ENCODE results near the gene GDF11.

Gene GDF11

DNA sequence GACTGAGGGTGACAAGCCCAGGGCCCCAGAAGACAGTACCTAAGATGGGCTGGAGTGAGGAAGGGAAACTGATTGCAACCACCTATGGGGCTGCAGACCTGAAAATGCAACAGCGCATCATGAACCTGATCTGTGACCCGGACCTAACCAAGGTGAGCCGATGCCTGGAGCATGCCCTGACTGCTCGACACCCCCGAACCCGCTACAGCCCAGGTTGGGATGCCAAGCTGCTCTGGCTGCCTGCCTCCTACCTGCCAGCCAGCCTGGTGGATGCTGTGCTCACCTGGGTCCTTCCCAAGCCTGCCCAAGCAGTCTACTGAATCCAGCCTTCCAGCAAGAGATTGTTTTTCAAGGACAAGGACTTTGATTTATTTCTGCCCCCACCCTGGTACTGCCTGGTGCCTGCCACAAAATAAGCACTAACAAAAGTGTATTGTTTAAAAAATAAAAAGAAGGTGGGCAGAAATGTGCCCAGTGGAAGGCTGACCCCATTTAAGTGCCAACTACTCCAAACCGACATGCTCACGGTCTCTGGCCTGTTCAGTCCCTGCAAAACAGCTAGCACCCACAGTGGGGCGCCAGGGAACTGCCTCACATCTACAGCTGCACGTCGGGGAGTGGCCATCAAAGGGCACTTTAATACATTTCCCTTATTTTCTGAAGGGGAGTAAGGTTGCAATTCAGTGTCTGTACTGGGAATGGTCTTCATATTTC, 18.5 kb upstream of the GDF11 start:
- H3F3A ChIP-seq (ENCODE audit: insufficient read depth, low read length), result peaks cover 3% of the 10 kb centered on the region; the same call in 1 of the 2 replicates
- H3K4me1 ChIP-seq (ENCODE audit: insufficient read depth, low read length, severe bottlenecking), result peaks cover 37% of the 10 kb centered on the region
- H3K4me2 ChIP-seq (ENCODE audit: low read length), result no peak overlapping the region
- H3K9me2 ChIP-seq (ENCODE audit: low read depth, low read length), result no peaks in the 10 kb centered on the region
- no peak overlapping the region for H3K27ac ChIP-seq (ENCODE audit: low read depth, low read length, poor library complexity, severe bottlenecking)
- no peak overlapping the region for H3K9ac ChIP-seq (ENCODE audit: low read length)
- H2AFZ ChIP-seq (ENCODE audit: low read length), result no peak overlapping the region
- H3K36me3 ChIP-seq (ENCODE audit: insufficient read depth, low read length), result no peaks in the 10 kb centered on the region
- no peaks in the 10 kb centered on the region for H3K79me2 ChIP-seq (ENCODE audit: insufficient read depth, low read length)
- H4K20me1 ChIP-seq (ENCODE audit: insufficient read depth, low read length), result no peaks in the 10 kb centered on the region
- no peak overlapping the region for H3K4me3 ChIP-seq (ENCODE audit: low read depth, low read length, poor library complexity, severe bottlenecking)
- H3K27me3 ChIP-seq (ENCODE audit: insufficient read depth, low read length), result no peaks in the 10 kb centered on the region
- no peaks in the 10 kb centered on the region for H3K9me3 ChIP-seq (ENCODE audit: low read length)
- TF ChIP-seq, protein P1, sequence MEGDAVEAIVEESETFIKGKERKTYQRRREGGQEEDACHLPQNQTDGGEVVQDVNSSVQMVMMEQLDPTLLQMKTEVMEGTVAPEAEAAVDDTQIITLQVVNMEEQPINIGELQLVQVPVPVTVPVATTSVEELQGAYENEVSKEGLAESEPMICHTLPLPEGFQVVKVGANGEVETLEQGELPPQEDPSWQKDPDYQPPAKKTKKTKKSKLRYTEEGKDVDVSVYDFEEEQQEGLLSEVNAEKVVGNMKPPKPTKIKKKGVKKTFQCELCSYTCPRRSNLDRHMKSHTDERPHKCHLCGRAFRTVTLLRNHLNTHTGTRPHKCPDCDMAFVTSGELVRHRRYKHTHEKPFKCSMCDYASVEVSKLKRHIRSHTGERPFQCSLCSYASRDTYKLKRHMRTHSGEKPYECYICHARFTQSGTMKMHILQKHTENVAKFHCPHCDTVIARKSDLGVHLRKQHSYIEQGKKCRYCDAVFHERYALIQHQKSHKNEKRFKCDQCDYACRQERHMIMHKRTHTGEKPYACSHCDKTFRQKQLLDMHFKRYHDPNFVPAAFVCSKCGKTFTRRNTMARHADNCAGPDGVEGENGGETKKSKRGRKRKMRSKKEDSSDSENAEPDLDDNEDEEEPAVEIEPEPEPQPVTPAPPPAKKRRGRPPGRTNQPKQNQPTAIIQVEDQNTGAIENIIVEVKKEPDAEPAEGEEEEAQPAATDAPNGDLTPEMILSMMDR (IDR thresholded peaks at IDR 0.05; ENCODE audit: low read length), result peak; percentile 84
- no peak for TF ChIP-seq EZH2 (IDR thresholded peaks at IDR 0.05; ENCODE audit: borderline replicate concordance, low read length)

DNA sequence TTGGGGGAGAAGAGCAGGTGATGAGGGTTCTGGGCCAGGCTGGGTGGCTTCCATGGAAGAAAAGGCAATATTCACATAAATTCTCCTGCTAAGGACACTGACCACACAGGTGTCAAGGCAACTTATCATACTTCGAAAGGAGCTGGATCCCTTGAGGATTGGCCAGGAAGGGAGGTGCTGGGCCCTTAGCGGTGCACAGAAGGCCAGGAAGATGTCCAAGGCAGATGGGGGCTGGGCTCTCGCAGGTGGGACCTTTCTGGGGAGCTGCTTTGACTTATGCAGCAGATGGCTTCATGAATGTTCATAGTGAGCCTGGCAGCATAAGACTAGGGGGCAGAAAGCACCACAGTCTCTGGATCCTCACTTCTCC, 18.0 kb upstream of the GDF11 start:
- no peaks in the 10 kb centered on the region for H4K20me1 ChIP-seq (ENCODE audit: insufficient read depth, low read length)
- no peak for TF ChIP-seq EZH2 (IDR thresholded peaks at IDR 0.05; ENCODE audit: borderline replicate concordance, low read length)
- TF ChIP-seq, protein P1 (IDR thresholded peaks at IDR 0.05; ENCODE audit: low read length), result no peak
- H3K27me3 ChIP-seq (ENCODE audit: insufficient read depth, low read length), result no peaks in the 10 kb centered on the region
- no peak overlapping the region for H2AFZ ChIP-seq (ENCODE audit: low read length)
- no peak overlapping the region for H3K9ac ChIP-seq (ENCODE audit: low read length)
- H3F3A ChIP-seq (ENCODE audit: insufficient read depth, low read length), result peaks cover 3% of the 10 kb centered on the region; the same call in 1 of the 2 replicates
- H3K36me3 ChIP-seq (ENCODE audit: insufficient read depth, low read length), result no peaks in the 10 kb centered on the region
- H3K9me3 ChIP-seq (ENCODE audit: low read length), result no peaks in the 10 kb centered on the region
- no peak overlapping the region for H3K4me2 ChIP-seq (ENCODE audit: low read length)
- H3K4me1 ChIP-seq (ENCODE audit: insufficient read depth, low read length, severe bottlenecking), result peaks cover 43% of the 10 kb centered on the region
- no peaks in the 10 kb centered on the region for H3K79me2 ChIP-seq (ENCODE audit: insufficient read depth, low read length)
- no peak overlapping the region for H3K4me3 ChIP-seq (ENCODE audit: low read depth, low read length, poor library complexity, severe bottlenecking)
- H3K27ac ChIP-seq (ENCODE audit: low read depth, low read length, poor library complexity, severe bottlenecking), result no peak overlapping the region
- no peaks in the 10 kb centered on the region for H3K9me2 ChIP-seq (ENCODE audit: low read depth, low read length)

DNA sequence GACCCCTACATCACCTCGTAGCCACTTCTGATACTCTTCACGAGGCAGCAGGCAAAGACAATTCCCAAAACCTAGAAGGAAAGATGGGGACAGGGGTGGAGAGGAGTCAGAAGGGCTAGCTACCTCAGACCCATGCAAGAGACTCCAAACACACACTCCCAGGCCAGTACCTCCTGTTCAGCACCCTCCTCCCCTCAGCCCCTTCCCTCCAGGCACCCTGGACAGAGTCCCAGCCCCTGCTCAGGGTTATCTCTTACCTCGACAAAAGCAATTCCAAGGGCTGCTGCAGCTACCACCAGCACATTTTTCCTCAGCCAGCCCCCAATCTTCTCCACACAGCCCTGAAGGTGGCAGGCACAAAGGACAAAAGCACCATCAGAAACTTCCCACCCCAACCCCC, 17.4 kb upstream of the GDF11 start:
- Histone ChIP-seq H3K4me3 (ENCODE audit: low read depth, low read length, poor library complexity, severe bottlenecking) (no peak overlapping the region), H3K27me3 (ENCODE audit: insufficient read depth, low read length) (no peaks in the 10 kb centered on the region), H3K9me2 (ENCODE audit: low read depth, low read length) (no peaks in the 10 kb centered on the region), H3K9ac (ENCODE audit: low read length) (no peak overlapping the region), H3K36me3 (ENCODE audit: insufficient read depth, low read length) (no peaks in the 10 kb centered on the region), H4K20me1 (ENCODE audit: insufficient read depth, low read length) (no peaks in the 10 kb centered on the region), H3K27ac (ENCODE audit: low read depth, low read length, poor library complexity, severe bottlenecking) (no peak overlapping the region), H3K4me2 (ENCODE audit: low read length) (no peak overlapping the region), H3K4me1 (ENCODE audit: insufficient read depth, low read length, severe bottlenecking) (peaks cover 49% of the 10 kb centered on the region), H3K79me2 (ENCODE audit: insufficient read depth, low read length) (no peaks in the 10 kb centered on the region), H2AFZ (ENCODE audit: low read length) (no peak overlapping the region), H3K9me3 (ENCODE audit: low read length) (no peaks in the 10 kb centered on the region), H3F3A (ENCODE audit: insufficient read depth, low read length) (peaks cover 3% of the 10 kb centered on the region; the same call in 1 of the 2 replicates)
- no peak for TF ChIP-seq EZH2 (IDR thresholded peaks at IDR 0.05; ENCODE audit: borderline replicate concordance, low read length)
- TF ChIP-seq, protein P1 (IDR thresholded peaks at IDR 0.05; ENCODE audit: low read length), result no peak
